Mammary epithelial cell (primary cell): Measurements from ENCODE around the gene HYAL4.
"Not testable (repeated sequence)": the region's sequence is repeated elsewhere in the genome, so short reads cannot be mapped to it uniquely, and the experiment has no call there.

Experiments used
- CTCF ChIP-seq, 2 donors: IDR thresholded peaks in 1 of 2; conservative IDR thresholded peaks in 1 of 2; 2 replicates each; pipeline ENCODE4 v1.5.1; 2011 to 2012; ENCODE audit warnings: inconsistent platforms in 2 of 2, low read length in 2 of 2, mild to moderate bottlenecking in 2 of 2, control low read depth in 1 of 2, low read depth in 1 of 2; ENCODE audit not compliant: insufficient read depth in 1 of 2; ENCODE audit errors: extremely low read depth in 1 of 2
- EZH2 ChIP-seq: IDR thresholded peaks from 2 replicates; pipeline ENCODE4 v1.6.1; 2012; ENCODE audit warnings: low read length, inconsistent platforms, borderline replicate concordance

- TF ChIP-seq CTCF (conservative IDR thresholded peaks at IDR 0.05 in 1 of 2, IDR thresholded peaks at IDR 0.05 in 1 of 2; ENCODE audit: extremely low read depth in 1 of 2, insufficient read depth in 1 of 2, low read depth in 1 of 2, low read length in 2 of 2); EZH2: not testable (repeated sequence)
Measured at GRCh38 chr7:123854291-123854690, 9.3 kb downstream of the HYAL4 start.
